ENCODE results near the gene MGRN1.
A peak's percentile ranks its signal among the peaks of the same experiment; 100 is the strongest.

MGRN1 gene

GRCh38 chr16:4624015-4624826, at the start of gene MGRN1:
Gene MGRN1 (plus strand): TSS chr16:4624826. CDS start chr16:4624961, 135 bp downstream.
- DNase-seq (ENCODE audit: low read depth, low spot score), result peak; percentile 97
- peaks cover 14% of the 10 kb centered on the region for H3K36me3 ChIP-seq (ENCODE audit: insufficient read depth, insufficient read length, low read length)
- H3K9me3 ChIP-seq (ENCODE audit: insufficient read depth, low read length), result peaks cover 8% of the 10 kb centered on the region; the same call in 1 of the 2 replicates
- peak within 1 kb of the TSS; percentile 98 for H3K9ac ChIP-seq (ENCODE audit: insufficient read length, low read depth)
- TF ChIP-seq YY1 (IDR thresholded peaks at IDR 0.05; ENCODE audit: insufficient read depth, insufficient read length) (no peak), SUZ12 (IDR thresholded peaks at IDR 0.05; ENCODE audit: extremely low read depth, insufficient read depth, insufficient read length) (no peak), ZNF274 (IDR thresholded peaks at IDR 0.05; ENCODE audit: low read depth, low read length) (no peak)
- H3K4me3 ChIP-seq (ENCODE audit: insufficient read length, low read depth), result peak within 1 kb of the TSS; percentile 96
- H3K27me3 ChIP-seq (ENCODE audit: insufficient read depth, insufficient read length), result no peaks in the 10 kb centered on the region
- peaks cover 8% of the 10 kb centered on the region for H3K4me1 ChIP-seq (ENCODE audit: insufficient read depth, insufficient read length)

GRCh38 chr16:4574919-4575705, 49.5 kb upstream of the MGRN1 start:
- Histone ChIP-seq H3K27me3 (ENCODE audit: insufficient read depth, insufficient read length) (no peaks in the 10 kb centered on the region), H3K9me3 (ENCODE audit: insufficient read depth, low read length) (no peaks in the 10 kb centered on the region), H3K9ac (ENCODE audit: insufficient read length, low read depth) (peak overlapping the region; percentile 21), H3K36me3 (ENCODE audit: insufficient read depth, insufficient read length, low read length) (no peaks in the 10 kb centered on the region), H3K4me1 (ENCODE audit: insufficient read depth, insufficient read length) (peaks cover 16% of the 10 kb centered on the region), H3K4me3 (ENCODE audit: insufficient read length, low read depth) (no peak overlapping the region)
- no peak for DNase-seq (ENCODE audit: low read depth, low spot score)
- TF ChIP-seq SUZ12 (IDR thresholded peaks at IDR 0.05; ENCODE audit: extremely low read depth, insufficient read depth, insufficient read length) (no peak), YY1 (IDR thresholded peaks at IDR 0.05; ENCODE audit: insufficient read depth, insufficient read length) (no peak), ZNF274 (IDR thresholded peaks at IDR 0.05; ENCODE audit: low read depth, low read length) (no peak)

- Histone ChIP-seq H3K36me3 (ENCODE audit: insufficient read depth, insufficient read length, low read length) (no peaks in the 10 kb centered on the region), H3K4me3 (ENCODE audit: insufficient read length, low read depth) (no peak overlapping the region), H3K27me3 (ENCODE audit: insufficient read depth, insufficient read length) (no peaks in the 10 kb centered on the region), H3K9me3 (ENCODE audit: insufficient read depth, low read length) (no peaks in the 10 kb centered on the region), H3K9ac (ENCODE audit: insufficient read length, low read depth) (no peak overlapping the region), H3K4me1 (ENCODE audit: insufficient read depth, insufficient read length) (peaks cover 16% of the 10 kb centered on the region)
- TF ChIP-seq ZNF274 (IDR thresholded peaks at IDR 0.05; ENCODE audit: low read depth, low read length), result no peak
- no peak for TF ChIP-seq YY1 (IDR thresholded peaks at IDR 0.05; ENCODE audit: insufficient read depth, insufficient read length)
- TF ChIP-seq SUZ12 (IDR thresholded peaks at IDR 0.05; ENCODE audit: extremely low read depth, insufficient read depth, insufficient read length), result no peak
- no peak for DNase-seq (ENCODE audit: low read depth, low spot score)
Observed at GRCh38 chr16:4576008-4576407, 48.6 kb upstream of the MGRN1 start.

- DNase-seq (ENCODE audit: low read depth, low spot score), result no peak
- H3K27me3 ChIP-seq (ENCODE audit: insufficient read depth, insufficient read length), result no peaks in the 10 kb centered on the region
Observed at GRCh38 chr16:4578961-4579530, 45.6 kb upstream of the MGRN1 start.

GRCh38 chr16:4580250-4580649, 44.4 kb upstream of the MGRN1 start:
- H3K4me3 ChIP-seq (ENCODE audit: insufficient read length, low read depth), result no peak overlapping the region
- no peak for TF ChIP-seq ZNF274 (IDR thresholded peaks at IDR 0.05; ENCODE audit: low read depth, low read length)
- no peak for TF ChIP-seq YY1 (IDR thresholded peaks at IDR 0.05; ENCODE audit: insufficient read depth, insufficient read length)
- no peak for TF ChIP-seq SUZ12 (IDR thresholded peaks at IDR 0.05; ENCODE audit: extremely low read depth, insufficient read depth, insufficient read length)
- DNase-seq (ENCODE audit: low read depth, low spot score), result no peak
- H3K36me3 ChIP-seq (ENCODE audit: insufficient read depth, insufficient read length, low read length), result no peaks in the 10 kb centered on the region
- H3K9ac ChIP-seq (ENCODE audit: insufficient read length, low read depth), result no peak overlapping the region
- peaks cover 7% of the 10 kb centered on the region for H3K4me1 ChIP-seq (ENCODE audit: insufficient read depth, insufficient read length)
- no peaks in the 10 kb centered on the region for H3K27me3 ChIP-seq (ENCODE audit: insufficient read depth, insufficient read length)
- H3K9me3 ChIP-seq (ENCODE audit: insufficient read depth, low read length), result no peaks in the 10 kb centered on the region

More at GRCh38 chr16:4578961-4579530, 45.6 kb upstream of the MGRN1 start:
- peak overlapping the region; percentile 17 for H3K9ac ChIP-seq (ENCODE audit: insufficient read length, low read depth)
- peaks cover 11% of the 10 kb centered on the region for H3K4me1 ChIP-seq (ENCODE audit: insufficient read depth, insufficient read length)
- no peak for TF ChIP-seq YY1 (IDR thresholded peaks at IDR 0.05; ENCODE audit: insufficient read depth, insufficient read length)
- TF ChIP-seq ZNF274 (IDR thresholded peaks at IDR 0.05; ENCODE audit: low read depth, low read length), result no peak
- no peak for TF ChIP-seq SUZ12 (IDR thresholded peaks at IDR 0.05; ENCODE audit: extremely low read depth, insufficient read depth, insufficient read length)
- no peak overlapping the region for H3K4me3 ChIP-seq (ENCODE audit: insufficient read length, low read depth)
- no peaks in the 10 kb centered on the region for H3K9me3 ChIP-seq (ENCODE audit: insufficient read depth, low read length)
- no peaks in the 10 kb centered on the region for H3K36me3 ChIP-seq (ENCODE audit: insufficient read depth, insufficient read length, low read length)

GRCh38 chr16:4583906-4584305, 40.7 kb upstream of the MGRN1 start:
- no peak for DNase-seq (ENCODE audit: low read depth, low spot score)
- Histone ChIP-seq H3K27me3 (ENCODE audit: insufficient read depth, insufficient read length) (no peaks in the 10 kb centered on the region), H3K9ac (ENCODE audit: insufficient read length, low read depth) (no peak overlapping the region), H3K4me1 (ENCODE audit: insufficient read depth, insufficient read length) (no peaks in the 10 kb centered on the region), H3K9me3 (ENCODE audit: insufficient read depth, low read length) (peaks cover 14% of the 10 kb centered on the region; the same call in 1 of the 2 replicates), H3K36me3 (ENCODE audit: insufficient read depth, insufficient read length, low read length) (no peaks in the 10 kb centered on the region), H3K4me3 (ENCODE audit: insufficient read length, low read depth) (no peak overlapping the region)
- TF ChIP-seq YY1 (IDR thresholded peaks at IDR 0.05; ENCODE audit: insufficient read depth, insufficient read length), result no peak
- TF ChIP-seq ZNF274 (IDR thresholded peaks at IDR 0.05; ENCODE audit: low read depth, low read length), result no peak
- no peak for TF ChIP-seq SUZ12 (IDR thresholded peaks at IDR 0.05; ENCODE audit: extremely low read depth, insufficient read depth, insufficient read length)

All from NT2/D1 (cell line).